NCI-H2107 (cell line): ENCODE data around the gene RABL2A.
"Not testable (repeated sequence)": the region's sequence is repeated elsewhere in the genome, so short reads cannot be mapped to it uniquely, and the experiment has no call there.

Source experiments
- DNase-seq: peaks from one replicate; lab custom pipeline; 2025; lab: John Stamatoyannopoulos, UW

RABL2A gene

GRCh38 chr2:113686537-113686936 lies 59.5 kb downstream of the RABL2A start:
- no peak for DNase-seq

DNA sequence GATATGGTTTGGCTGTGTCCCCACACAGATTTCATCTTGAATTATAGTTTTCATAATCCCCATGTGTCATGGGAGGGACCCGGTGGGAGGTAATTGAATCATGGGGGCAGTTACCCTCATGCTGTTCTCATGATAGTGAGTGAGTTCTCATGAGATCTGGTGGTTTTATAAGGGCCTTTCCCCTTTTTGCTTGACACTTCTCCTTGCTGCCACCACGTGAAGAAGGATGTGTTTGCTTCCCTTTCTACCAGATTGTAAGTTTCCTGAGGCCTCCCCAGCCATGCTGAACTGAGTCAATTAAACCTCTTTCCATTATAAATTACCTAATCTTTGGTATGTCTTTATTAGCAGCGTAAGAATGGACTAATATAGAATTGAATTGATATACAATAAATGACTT lies 63.8 kb downstream of the RABL2A start:
- not testable (repeated sequence) for DNase-seq
